Measurements from ENCODE around the gene AGA. TPM values are rescaled to one million over a fixed set of nuclear protein-coding genes. Genes with fewer than 3 reads are reported as not detected.

The AGA gene
- total and polyA plus RNA-seq, 2 of the 8 experiments (the other 6 are each of a cell fraction or from before 2014, with no cell fraction given): 8.5 to 11.6 TPM

DNA sequence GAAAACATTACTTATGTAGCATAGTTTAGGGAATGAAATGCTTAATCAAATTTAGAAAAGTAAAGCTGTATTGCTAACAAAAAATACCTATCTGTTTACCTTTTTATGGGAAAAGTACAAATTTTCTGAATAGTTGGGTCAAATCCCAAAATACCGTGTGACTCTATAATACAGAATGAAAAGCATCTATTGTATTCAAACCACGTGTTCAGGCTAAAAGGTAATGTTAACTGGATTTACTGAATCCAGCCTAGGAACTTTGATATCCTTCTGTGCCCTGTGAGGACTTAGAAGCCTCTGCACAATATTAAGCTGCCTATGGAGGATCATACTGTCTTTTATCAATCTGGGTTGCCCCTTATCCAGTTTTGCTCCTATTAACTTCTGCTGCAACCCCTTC is 36.3 kb upstream of the AGA start:
- no peaks in the 10 kb centered on the region for H3K36me3 ChIP-seq (ENCODE audit: control insufficient read depth in 2 of 4, insufficient read depth in 4 of 4, low read length in 3 of 4)
- no peak overlapping the region for H3K9ac ChIP-seq (replicated peaks in 1 of 4; ENCODE audit: extremely low read depth in 1 of 4, low read depth in 3 of 4, low read length in 3 of 4)
- H2BK5ac ChIP-seq (ENCODE audit: low read depth, low read length): no peak overlapping the region
- no peak overlapping the region for H2AK5ac ChIP-seq (ENCODE audit: low read depth, low read length)
- H4K91ac ChIP-seq (replicated peaks; ENCODE audit: insufficient read length, low read length): no peak overlapping the region
- no peaks in the 10 kb centered on the region for H3K4me1 ChIP-seq (replicated peaks in 1 of 4; ENCODE audit: control insufficient read depth in 3 of 4, insufficient read depth in 4 of 4, low read length in 3 of 4)
- H3K4ac ChIP-seq (replicated peaks; ENCODE audit: insufficient read length, low read depth, low read length): no peak overlapping the region
- H3K23ac ChIP-seq (ENCODE audit: insufficient read length): no peak overlapping the region
- no peak overlapping the region for H2BK15ac ChIP-seq (ENCODE audit: low read length)
- no peak overlapping the region for H4K5ac ChIP-seq (ENCODE audit: insufficient read length, low read depth, low read length)
- H3K9me3 ChIP-seq (ENCODE audit: insufficient read depth in 2 of 2, low read depth in 1 of 2, low read length in 1 of 2): no peaks in the 10 kb centered on the region
- H3K23me2 ChIP-seq (ENCODE audit: low read depth, low read length): no peaks in the 10 kb centered on the region
- DNase-seq (ENCODE audit: low read depth in 1 of 2, low spot score in 2 of 2) (no peak), FAIRE-seq (no peak)
- no peaks in the 10 kb centered on the region for H4K20me1 ChIP-seq (replicated peaks in 1 of 2; ENCODE audit: control insufficient read depth in 1 of 2, insufficient read depth in 2 of 2, low read length in 2 of 2)
- no peaks in the 10 kb centered on the region for H3K79me2 ChIP-seq (ENCODE audit: control insufficient read depth in 1 of 2, insufficient read depth in 2 of 2, low read length in 2 of 2)
- no peak overlapping the region for H2BK120ac ChIP-seq (replicated peaks; ENCODE audit: low read depth, low read length)
- H3K4me3 ChIP-seq (ENCODE audit: extremely low read depth in 1 of 4, insufficient read depth in 2 of 4, low read depth in 3 of 4, low read length in 4 of 4): no peak overlapping the region
- H2BK20ac ChIP-seq (ENCODE audit: low read length): no peak overlapping the region
- H3K79me1 ChIP-seq (ENCODE audit: low read depth, low read length): no peaks in the 10 kb centered on the region
- no peak overlapping the region for H2BK12ac ChIP-seq (ENCODE audit: low read depth, low read length)
- H3K18ac ChIP-seq (ENCODE audit: extremely low read depth, low read length): no peak overlapping the region
- H3K4me2 ChIP-seq (ENCODE audit: insufficient read depth in 1 of 2, low read depth in 2 of 2, low read length in 2 of 2): no peak overlapping the region
- H4K8ac ChIP-seq (ENCODE audit: extremely low read depth, insufficient read depth, low read length): no peak overlapping the region
- POLR2A ChIA-PET (ENCODE audit: partially characterized antibody): no interaction called here
- WGBS, 2 experiments (ENCODE audit: extremely low coverage in 1 of 2, insufficient coverage in 1 of 2, insufficient read length in 1 of 2, insufficient replicate concordance in 2 of 2, low coverage in 1 of 2, low lambda C conversion rate in 2 of 2, missing lambda C conversion rate in 1 of 2): 87% methylated on average over 2 of the region's 2 CpGs; no CpG with 5 or more reads in 1 of the 2 experiments
- H3K27ac ChIP-seq (ENCODE audit: low read depth, low read length): no peak overlapping the region
- CTCF ChIA-PET (ENCODE audit: partially characterized antibody): no interaction called here
- no peak overlapping the region for H3K56ac ChIP-seq (replicated peaks; ENCODE audit: insufficient read length, low read depth, low read length)
- H2AFZ ChIP-seq (ENCODE audit: low read length): no peak overlapping the region
- no peaks in the 10 kb centered on the region for H3K27me3 ChIP-seq (replicated peaks in 1 of 4; ENCODE audit: control insufficient read depth in 3 of 4, extremely low read depth in 1 of 4, insufficient read depth in 3 of 4, low read length in 3 of 4)
- no peak overlapping the region for H3K14ac ChIP-seq (ENCODE audit: insufficient read length)
- TF ChIP-seq KDM1A (IDR thresholded peaks at IDR 0.05; ENCODE audit: borderline replicate concordance, low read length) (no peak), TCF12 (IDR thresholded peaks at IDR 0.05; ENCODE audit: low read depth, low read length) (no peak), POU5F1 (IDR thresholded peaks at IDR 0.05; ENCODE audit: low read depth, low read length) (no peak), MAFK (IDR thresholded peaks at IDR 0.05; ENCODE audit: low read depth, low read length) (no peak), EP300 (IDR thresholded peaks at IDR 0.05; ENCODE audit: borderline replicate concordance in 1 of 2, low read depth in 2 of 2, low read length in 2 of 2) (no peak), YY1 (IDR thresholded peaks at IDR 0.05; ENCODE audit: low read depth, low read length) (no peak), CEBPB (IDR thresholded peaks at IDR 0.05; ENCODE audit: low read depth, low read length) (no peak), RBBP5 (IDR thresholded peaks at IDR 0.05; ENCODE audit: borderline replicate concordance, low read depth, low read length) (no peak), BRCA1 (IDR thresholded peaks at IDR 0.05; ENCODE audit: low read depth, low read length) (no peak)
- TF ChIP-seq, protein P1, sequence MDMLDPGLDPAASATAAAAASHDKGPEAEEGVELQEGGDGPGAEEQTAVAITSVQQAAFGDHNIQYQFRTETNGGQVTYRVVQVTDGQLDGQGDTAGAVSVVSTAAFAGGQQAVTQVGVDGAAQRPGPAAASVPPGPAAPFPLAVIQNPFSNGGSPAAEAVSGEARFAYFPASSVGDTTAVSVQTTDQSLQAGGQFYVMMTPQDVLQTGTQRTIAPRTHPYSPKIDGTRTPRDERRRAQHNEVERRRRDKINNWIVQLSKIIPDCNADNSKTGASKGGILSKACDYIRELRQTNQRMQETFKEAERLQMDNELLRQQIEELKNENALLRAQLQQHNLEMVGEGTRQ (IDR thresholded peaks at IDR 0.05; ENCODE audit: low read length): no peak
- TF ChIP-seq, protein P2, sequence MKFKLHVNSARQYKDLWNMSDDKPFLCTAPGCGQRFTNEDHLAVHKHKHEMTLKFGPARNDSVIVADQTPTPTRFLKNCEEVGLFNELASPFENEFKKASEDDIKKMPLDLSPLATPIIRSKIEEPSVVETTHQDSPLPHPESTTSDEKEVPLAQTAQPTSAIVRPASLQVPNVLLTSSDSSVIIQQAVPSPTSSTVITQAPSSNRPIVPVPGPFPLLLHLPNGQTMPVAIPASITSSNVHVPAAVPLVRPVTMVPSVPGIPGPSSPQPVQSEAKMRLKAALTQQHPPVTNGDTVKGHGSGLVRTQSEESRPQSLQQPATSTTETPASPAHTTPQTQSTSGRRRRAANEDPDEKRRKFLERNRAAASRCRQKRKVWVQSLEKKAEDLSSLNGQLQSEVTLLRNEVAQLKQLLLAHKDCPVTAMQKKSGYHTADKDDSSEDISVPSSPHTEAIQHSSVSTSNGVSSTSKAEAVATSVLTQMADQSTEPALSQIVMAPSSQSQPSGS (IDR thresholded peaks at IDR 0.05; ENCODE audit: low read length): no peak
- TF ChIP-seq, protein P3, sequence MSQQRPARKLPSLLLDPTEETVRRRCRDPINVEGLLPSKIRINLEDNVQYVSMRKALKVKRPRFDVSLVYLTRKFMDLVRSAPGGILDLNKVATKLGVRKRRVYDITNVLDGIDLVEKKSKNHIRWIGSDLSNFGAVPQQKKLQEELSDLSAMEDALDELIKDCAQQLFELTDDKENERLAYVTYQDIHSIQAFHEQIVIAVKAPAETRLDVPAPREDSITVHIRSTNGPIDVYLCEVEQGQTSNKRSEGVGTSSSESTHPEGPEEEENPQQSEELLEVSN (IDR thresholded peaks at IDR 0.05): no peak
